ENCODE results near the gene MRPL12. TPM values are rescaled to one million over a fixed set of nuclear protein-coding genes. Genes with fewer than 3 reads are reported as not detected.

The MRPL12 gene
- total and polyA plus RNA-seq, 2 of the 8 experiments (the other 6 are each of a cell fraction or from before 2014, with no cell fraction given) = 120 to 141 TPM

DNA sequence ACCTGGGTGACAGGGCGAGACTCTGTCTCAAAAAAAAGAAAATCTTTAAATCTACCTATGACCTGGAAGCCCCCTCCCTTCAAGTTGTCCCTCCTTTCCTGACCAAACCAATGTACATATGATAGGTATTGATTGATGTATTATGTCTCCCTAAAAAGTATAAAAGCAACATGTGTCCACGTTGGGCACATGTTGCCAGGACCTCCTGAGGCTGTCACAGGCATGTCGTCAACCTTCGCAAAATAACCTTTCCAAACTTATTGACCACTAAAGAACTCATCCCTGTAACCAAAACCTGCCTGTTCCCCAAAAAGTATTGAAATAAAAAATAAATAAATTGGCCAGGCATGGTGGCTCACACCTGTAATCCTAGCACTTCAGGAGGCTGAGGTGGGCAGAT, 41.2 kb upstream of the MRPL12 start:
- CTCF ChIA-PET (ENCODE audit: partially characterized antibody) = interaction anchor here (0.6 kb wide), 1 partner anchor 37 kb away, joined by 3 read pairs; no protein-coding TSS in a partner anchor
- Histone ChIP-seq H2BK12ac (ENCODE audit: low read depth, low read length) (no peak overlapping the region), H2BK5ac (ENCODE audit: low read depth, low read length) (no peak overlapping the region), H3K79me2 (ENCODE audit: control insufficient read depth in 1 of 2, insufficient read depth in 2 of 2, low read length in 2 of 2) (peaks cover 0 to 2% of the 10 kb centered on the region in 2 experiments; a peak in 1 of 4 replicates), H4K5ac (ENCODE audit: insufficient read length, low read depth, low read length) (no peak overlapping the region), H3K18ac (ENCODE audit: extremely low read depth, low read length) (no peak overlapping the region), H2BK120ac (replicated peaks; ENCODE audit: low read depth, low read length) (no peak overlapping the region), H3K27ac (ENCODE audit: low read depth, low read length) (no peak overlapping the region), H3K27me3 (replicated peaks in 1 of 4; ENCODE audit: control insufficient read depth in 3 of 4, extremely low read depth in 1 of 4, insufficient read depth in 3 of 4, low read length in 3 of 4) (no peaks in the 10 kb centered on the region), H4K91ac (replicated peaks; ENCODE audit: insufficient read length, low read length) (no peak overlapping the region), H4K20me1 (replicated peaks in 1 of 2; ENCODE audit: control insufficient read depth in 1 of 2, insufficient read depth in 2 of 2, low read length in 2 of 2) (peaks cover 0 to 2% of the 10 kb centered on the region in 2 experiments), H3K4me1 (replicated peaks in 1 of 4; ENCODE audit: control insufficient read depth in 3 of 4, insufficient read depth in 4 of 4, low read length in 3 of 4) (peaks cover 3 to 8% (median 6%) of the 10 kb centered on the region in 4 experiments), H3K56ac (replicated peaks; ENCODE audit: insufficient read length, low read depth, low read length) (no peak overlapping the region), H2AFZ (ENCODE audit: low read length) (no peak overlapping the region), H2BK15ac (ENCODE audit: low read length) (no peak overlapping the region), H3K79me1 (ENCODE audit: low read depth, low read length) (peaks cover 6% of the 10 kb centered on the region), H4K8ac (ENCODE audit: extremely low read depth, insufficient read depth, low read length) (no peak overlapping the region), H2AK5ac (ENCODE audit: low read depth, low read length) (no peak overlapping the region), H3K4ac (replicated peaks; ENCODE audit: insufficient read length, low read depth, low read length) (no peak overlapping the region), H3K9me3 (ENCODE audit: insufficient read depth in 2 of 2, low read depth in 1 of 2, low read length in 1 of 2) (no peaks in the 10 kb centered on the region), H3K23ac (ENCODE audit: insufficient read length) (no peak overlapping the region), H3K4me3 (ENCODE audit: extremely low read depth in 1 of 4, insufficient read depth in 2 of 4, low read depth in 3 of 4, low read length in 4 of 4) (no peak overlapping the region), H3K23me2 (ENCODE audit: low read depth, low read length) (peaks cover 4% of the 10 kb centered on the region; the same call in 1 of the 2 replicates), H3K36me3 (ENCODE audit: control insufficient read depth in 2 of 4, insufficient read depth in 4 of 4, low read length in 3 of 4) (peaks cover 0 to 5% (median 0%) of the 10 kb centered on the region in 4 experiments; a peak in 1 of 8 replicates), H3K14ac (ENCODE audit: insufficient read length) (no peak overlapping the region), H3K9ac (replicated peaks in 1 of 4; ENCODE audit: extremely low read depth in 1 of 4, low read depth in 3 of 4, low read length in 3 of 4) (no peak overlapping the region), H3K4me2 (ENCODE audit: insufficient read depth in 1 of 2, low read depth in 2 of 2, low read length in 2 of 2) (no peak overlapping the region), H2BK20ac (ENCODE audit: low read length) (no peak overlapping the region)
- POLR2A ChIA-PET (ENCODE audit: partially characterized antibody) = interaction anchor here (0.6 to 4.4 kb wide), 8 partner anchors 9 to 153 kb away, joined by 3 to 23 read pairs (median 6); partner anchors contain the start of genes ARL16, HGS, MRPL12 and NPLOC4
- TF ChIP-seq CHD2 (IDR thresholded peaks at IDR 0.05; ENCODE audit: low read length) (no peak), TCF12 (IDR thresholded peaks at IDR 0.05; ENCODE audit: low read depth, low read length) (no peak), USF2 (IDR thresholded peaks at IDR 0.05; ENCODE audit: low read length) (no peak), SP1 (IDR thresholded peaks at IDR 0.05; ENCODE audit: low read depth, low read length) (no peak), ZNF274 (IDR thresholded peaks at IDR 0.05; ENCODE audit: borderline replicate concordance, extremely low read depth, low read length) (no peak), KDM5A (IDR thresholded peaks at IDR 0.05; ENCODE audit: low read length) (no peak), E2F6 (IDR thresholded peaks at IDR 0.05) (no peak), POU5F1 (IDR thresholded peaks at IDR 0.05; ENCODE audit: low read depth, low read length) (no peak), RBBP5 (IDR thresholded peaks at IDR 0.05; ENCODE audit: borderline replicate concordance, low read depth, low read length) (no peak), JUND (IDR thresholded peaks at IDR 0.05; ENCODE audit: low read length) (no peak), ASH2L (IDR thresholded peaks at IDR 0.05; ENCODE audit: low read length) (no peak), CBX8 (IDR thresholded peaks at IDR 0.05; ENCODE audit: borderline replicate concordance, low read depth, low read length) (no peak), HDAC2 (IDR thresholded peaks at IDR 0.05; ENCODE audit: borderline replicate concordance in 1 of 2, low read depth in 2 of 2, low read length in 2 of 2) (no peak)
- DNase-seq (ENCODE audit: low read depth in 1 of 2, low spot score in 2 of 2) (no peak), FAIRE-seq (no peak)
- WGBS, 2 experiments (ENCODE audit: extremely low coverage in 1 of 2, insufficient coverage in 1 of 2, insufficient read length in 1 of 2, insufficient replicate concordance in 2 of 2, low coverage in 1 of 2, low lambda C conversion rate in 2 of 2, missing lambda C conversion rate in 1 of 2) = 96% methylated on average over 4 of the region's 4 CpGs; no CpG with 5 or more reads in 1 of the 2 experiments
